Measurements from ENCODE around the gene CACNA2D2.

CACNA2D2 gene

DNA sequence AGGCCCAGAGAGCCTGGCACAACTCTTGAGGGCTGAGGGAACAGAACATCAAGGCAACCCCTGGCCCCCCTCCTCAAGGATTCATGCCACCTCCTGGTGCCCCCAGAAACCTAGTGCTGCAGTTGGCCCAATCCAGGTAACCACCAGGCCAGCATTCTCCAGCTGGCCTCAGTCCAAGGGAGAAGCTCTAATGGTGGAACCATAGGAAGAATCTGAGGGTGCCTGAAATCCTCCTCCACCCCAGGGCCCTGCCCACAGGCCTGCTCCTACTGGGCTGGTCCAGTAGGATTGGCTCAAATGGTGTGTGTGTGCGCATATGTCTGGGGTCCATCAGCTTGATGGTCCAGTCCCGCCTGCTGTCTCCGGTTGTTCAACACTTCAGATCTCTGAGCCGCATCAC is 188.6 kb downstream of the CACNA2D2 start:
- TF ChIP-seq, protein P1, sequence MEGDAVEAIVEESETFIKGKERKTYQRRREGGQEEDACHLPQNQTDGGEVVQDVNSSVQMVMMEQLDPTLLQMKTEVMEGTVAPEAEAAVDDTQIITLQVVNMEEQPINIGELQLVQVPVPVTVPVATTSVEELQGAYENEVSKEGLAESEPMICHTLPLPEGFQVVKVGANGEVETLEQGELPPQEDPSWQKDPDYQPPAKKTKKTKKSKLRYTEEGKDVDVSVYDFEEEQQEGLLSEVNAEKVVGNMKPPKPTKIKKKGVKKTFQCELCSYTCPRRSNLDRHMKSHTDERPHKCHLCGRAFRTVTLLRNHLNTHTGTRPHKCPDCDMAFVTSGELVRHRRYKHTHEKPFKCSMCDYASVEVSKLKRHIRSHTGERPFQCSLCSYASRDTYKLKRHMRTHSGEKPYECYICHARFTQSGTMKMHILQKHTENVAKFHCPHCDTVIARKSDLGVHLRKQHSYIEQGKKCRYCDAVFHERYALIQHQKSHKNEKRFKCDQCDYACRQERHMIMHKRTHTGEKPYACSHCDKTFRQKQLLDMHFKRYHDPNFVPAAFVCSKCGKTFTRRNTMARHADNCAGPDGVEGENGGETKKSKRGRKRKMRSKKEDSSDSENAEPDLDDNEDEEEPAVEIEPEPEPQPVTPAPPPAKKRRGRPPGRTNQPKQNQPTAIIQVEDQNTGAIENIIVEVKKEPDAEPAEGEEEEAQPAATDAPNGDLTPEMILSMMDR (IDR thresholded peaks at IDR 0.05; ENCODE audit: borderline replicate concordance, insufficient read depth, low read depth, low read length): no peak
- H3K4me3 ChIP-seq (ENCODE audit: low read depth, low read length): no peak overlapping the region

DNA sequence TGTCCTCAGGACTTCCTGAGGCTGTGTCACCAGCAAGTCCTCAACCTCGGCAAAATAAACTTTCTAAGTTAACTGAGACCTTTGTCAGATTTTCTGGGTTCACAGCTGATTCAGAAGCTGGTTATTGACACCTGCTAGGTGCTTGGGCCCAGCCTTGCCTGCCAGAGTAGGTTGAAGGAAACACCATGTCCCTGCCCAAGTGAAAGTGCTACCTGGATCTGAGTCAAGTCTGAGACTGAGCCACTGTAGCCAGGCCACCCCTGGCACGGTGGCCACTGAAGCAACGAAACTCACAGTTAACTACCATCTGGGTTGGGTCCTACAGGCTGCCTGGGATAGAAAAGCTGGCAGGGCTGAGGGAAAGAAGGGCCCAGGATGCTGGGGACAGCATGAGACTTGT is 189.1 kb downstream of the CACNA2D2 start:
- no peak overlapping the region for H3K4me3 ChIP-seq (ENCODE audit: low read depth, low read length)
- TF ChIP-seq, protein P1 (IDR thresholded peaks at IDR 0.05; ENCODE audit: borderline replicate concordance, insufficient read depth, low read depth, low read length): no peak

All from GM12875 (cell line).